Measurements from ENCODE around the gene C6orf132. TPM values are rescaled to one million over a fixed set of nuclear protein-coding genes. Genes with fewer than 3 reads are reported as not detected.

C6orf132 gene
- total RNA-seq, 1 experiment from 2014 or later, result 66.0 TPM

DNA sequence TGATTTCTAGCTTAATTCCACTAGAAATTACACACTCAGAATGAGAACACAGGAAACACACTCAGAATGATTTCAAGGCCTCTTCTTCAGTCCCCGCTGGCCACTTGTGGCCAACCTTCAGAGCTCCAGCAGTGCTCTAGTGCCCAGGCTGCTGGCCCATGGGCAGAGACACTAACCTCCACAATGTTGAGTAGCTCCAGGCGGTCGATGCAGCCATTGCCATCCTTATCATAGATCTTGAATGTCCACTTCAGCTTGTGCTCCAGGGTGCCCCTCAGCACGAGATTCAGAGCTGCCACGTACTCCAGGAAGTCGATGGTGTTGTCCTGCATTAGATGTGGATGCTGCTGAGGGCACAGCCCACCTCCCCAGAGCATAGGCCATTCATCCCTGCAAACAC lies 46.0 kb upstream of the C6orf132 start:
- no peak overlapping the region for H3K4me2 ChIP-seq (ENCODE audit: low read length)
- no peaks in the 10 kb centered on the region for H3K9me2 ChIP-seq (replicated peaks; ENCODE audit: low read length)
- TF ChIP-seq EZH2phosphoT487 (IDR thresholded peaks at IDR 0.05; ENCODE audit: borderline replicate concordance, low read length) (no peak), EZH2 (IDR thresholded peaks at IDR 0.05; ENCODE audit: low read length, unreplicated experiment) (no peak)
- no peaks in the 10 kb centered on the region for H3K79me2 ChIP-seq (ENCODE audit: low read length)
- no peaks in the 10 kb centered on the region for H4K20me1 ChIP-seq (ENCODE audit: low read length)
- no peak for ATAC-seq
- BruUV-seq (replicated peaks), result no TSS peak
- no peak overlapping the region for H3K27ac ChIP-seq (ENCODE audit: low read length)
- DNase-seq, result no peak
- intact Hi-C loops (cut with micrococcal nuclease), result no loop called here
- no peak overlapping the region for H2AFZ ChIP-seq (ENCODE audit: low read length)
- POLR2A ChIA-PET (ENCODE audit: unreplicated experiment), result no interaction called here
- CTCF ChIA-PET, result no interaction called here
- H3K9me3 ChIP-seq (ENCODE audit: low read length), result no peaks in the 10 kb centered on the region
- H3K27me3 ChIP-seq (ENCODE audit: low read length), result no peaks in the 10 kb centered on the region
- H3F3A ChIP-seq (ENCODE audit: low read length, unreplicated experiment), result no peaks in the 10 kb centered on the region
- H3K4me1 ChIP-seq (ENCODE audit: insufficient read depth, low read length), result peaks cover 13% of the 10 kb centered on the region
- no peaks in the 10 kb centered on the region for H3K36me3 ChIP-seq (ENCODE audit: low read depth, low read length)
- H3K4me3 ChIP-seq (ENCODE audit: low read length), result no peak overlapping the region
- no peak overlapping the region for H3K9ac ChIP-seq (ENCODE audit: low read length)

- H3K4me1 ChIP-seq (ENCODE audit: insufficient read depth, low read length), result no peaks in the 10 kb centered on the region
- no peaks in the 10 kb centered on the region for H4K20me1 ChIP-seq (ENCODE audit: low read length)
Observed at GRCh38 chr6:42185597-42185996, 43.2 kb upstream of the C6orf132 start.

GRCh38 chr6:42184475-42184874 lies 42.1 kb upstream of the C6orf132 start:
- ATAC-seq, result no peak
- H3F3A ChIP-seq (ENCODE audit: low read length, unreplicated experiment), result no peaks in the 10 kb centered on the region
- H3K4me3 ChIP-seq (ENCODE audit: low read length), result no peak overlapping the region
- POLR2A ChIA-PET (ENCODE audit: unreplicated experiment), result no interaction called here
- H3K27ac ChIP-seq (ENCODE audit: low read length), result no peak overlapping the region
- no peaks in the 10 kb centered on the region for H4K20me1 ChIP-seq (ENCODE audit: low read length)
- H2AFZ ChIP-seq (ENCODE audit: low read length), result no peak overlapping the region
- no TSS peak for BruUV-seq (replicated peaks)
- TF ChIP-seq EZH2phosphoT487 (IDR thresholded peaks at IDR 0.05; ENCODE audit: borderline replicate concordance, low read length) (no peak), EZH2 (IDR thresholded peaks at IDR 0.05; ENCODE audit: low read length, unreplicated experiment) (no peak)
- TF ChIP-seq, protein P1, sequence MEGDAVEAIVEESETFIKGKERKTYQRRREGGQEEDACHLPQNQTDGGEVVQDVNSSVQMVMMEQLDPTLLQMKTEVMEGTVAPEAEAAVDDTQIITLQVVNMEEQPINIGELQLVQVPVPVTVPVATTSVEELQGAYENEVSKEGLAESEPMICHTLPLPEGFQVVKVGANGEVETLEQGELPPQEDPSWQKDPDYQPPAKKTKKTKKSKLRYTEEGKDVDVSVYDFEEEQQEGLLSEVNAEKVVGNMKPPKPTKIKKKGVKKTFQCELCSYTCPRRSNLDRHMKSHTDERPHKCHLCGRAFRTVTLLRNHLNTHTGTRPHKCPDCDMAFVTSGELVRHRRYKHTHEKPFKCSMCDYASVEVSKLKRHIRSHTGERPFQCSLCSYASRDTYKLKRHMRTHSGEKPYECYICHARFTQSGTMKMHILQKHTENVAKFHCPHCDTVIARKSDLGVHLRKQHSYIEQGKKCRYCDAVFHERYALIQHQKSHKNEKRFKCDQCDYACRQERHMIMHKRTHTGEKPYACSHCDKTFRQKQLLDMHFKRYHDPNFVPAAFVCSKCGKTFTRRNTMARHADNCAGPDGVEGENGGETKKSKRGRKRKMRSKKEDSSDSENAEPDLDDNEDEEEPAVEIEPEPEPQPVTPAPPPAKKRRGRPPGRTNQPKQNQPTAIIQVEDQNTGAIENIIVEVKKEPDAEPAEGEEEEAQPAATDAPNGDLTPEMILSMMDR (conservative IDR thresholded peaks at IDR 0.05; ENCODE audit: low read depth, low read length), result no peak
- no peaks in the 10 kb centered on the region for H3K36me3 ChIP-seq (ENCODE audit: low read depth, low read length)
- DNase-seq, result no peak
- H3K9ac ChIP-seq (ENCODE audit: low read length), result no peak overlapping the region
- H3K27me3 ChIP-seq (ENCODE audit: low read length), result no peaks in the 10 kb centered on the region
- no peak overlapping the region for H3K4me2 ChIP-seq (ENCODE audit: low read length)
- no peaks in the 10 kb centered on the region for H3K9me3 ChIP-seq (ENCODE audit: low read length)
- H3K79me2 ChIP-seq (ENCODE audit: low read length), result no peaks in the 10 kb centered on the region
- H3K9me2 ChIP-seq (replicated peaks; ENCODE audit: low read length), result no peaks in the 10 kb centered on the region
- H3K4me1 ChIP-seq (ENCODE audit: insufficient read depth, low read length), result peaks cover 8% of the 10 kb centered on the region
- CTCF ChIA-PET, result interaction anchor here (0.5 kb wide), 1 partner anchor 10 kb away, joined by 3 read pairs; the partner anchor contains the start of gene GUCA1B
- intact Hi-C loops (cut with micrococcal nuclease), result no loop called here

More at GRCh38 chr6:42185597-42185996, 43.2 kb upstream of the C6orf132 start:
- Histone ChIP-seq H3K27ac (ENCODE audit: low read length) (no peak overlapping the region), H3K9me3 (ENCODE audit: low read length) (no peaks in the 10 kb centered on the region), H3K79me2 (ENCODE audit: low read length) (no peaks in the 10 kb centered on the region), H3K9me2 (replicated peaks; ENCODE audit: low read length) (no peaks in the 10 kb centered on the region), H3F3A (ENCODE audit: low read length, unreplicated experiment) (no peaks in the 10 kb centered on the region), H2AFZ (ENCODE audit: low read length) (no peak overlapping the region), H3K4me3 (ENCODE audit: low read length) (no peak overlapping the region), H3K27me3 (ENCODE audit: low read length) (no peaks in the 10 kb centered on the region), H3K4me2 (ENCODE audit: low read length) (no peak overlapping the region), H3K36me3 (ENCODE audit: low read depth, low read length) (no peaks in the 10 kb centered on the region), H3K9ac (ENCODE audit: low read length) (no peak overlapping the region)
- ChIA-PET POLR2A (ENCODE audit: unreplicated experiment) (no interaction called here), CTCF (interaction anchor here (0.6 kb wide), 1 partner anchor 29 kb away, joined by 3 read pairs; no protein-coding TSS in a partner anchor)
- intact Hi-C loops (cut with micrococcal nuclease), result no loop called here
- BruUV-seq (replicated peaks), result no TSS peak
- no peak for ATAC-seq
- TF ChIP-seq EZH2 (IDR thresholded peaks at IDR 0.05; ENCODE audit: low read length, unreplicated experiment), result no peak
- no peak for TF ChIP-seq EZH2phosphoT487 (IDR thresholded peaks at IDR 0.05; ENCODE audit: borderline replicate concordance, low read length)
- TF ChIP-seq, protein P1 (conservative IDR thresholded peaks at IDR 0.05; ENCODE audit: low read depth, low read length), result no peak
- no peak for DNase-seq

Data from PC-3 (cell line).